ENCODE results near the gene ASIP. TPM values are rescaled to one million over a fixed set of nuclear protein-coding genes. Genes with fewer than 3 reads are reported as not detected.

The ASIP gene
- total RNA-seq, 1 donor from 2014 or later = not detected

DNA sequence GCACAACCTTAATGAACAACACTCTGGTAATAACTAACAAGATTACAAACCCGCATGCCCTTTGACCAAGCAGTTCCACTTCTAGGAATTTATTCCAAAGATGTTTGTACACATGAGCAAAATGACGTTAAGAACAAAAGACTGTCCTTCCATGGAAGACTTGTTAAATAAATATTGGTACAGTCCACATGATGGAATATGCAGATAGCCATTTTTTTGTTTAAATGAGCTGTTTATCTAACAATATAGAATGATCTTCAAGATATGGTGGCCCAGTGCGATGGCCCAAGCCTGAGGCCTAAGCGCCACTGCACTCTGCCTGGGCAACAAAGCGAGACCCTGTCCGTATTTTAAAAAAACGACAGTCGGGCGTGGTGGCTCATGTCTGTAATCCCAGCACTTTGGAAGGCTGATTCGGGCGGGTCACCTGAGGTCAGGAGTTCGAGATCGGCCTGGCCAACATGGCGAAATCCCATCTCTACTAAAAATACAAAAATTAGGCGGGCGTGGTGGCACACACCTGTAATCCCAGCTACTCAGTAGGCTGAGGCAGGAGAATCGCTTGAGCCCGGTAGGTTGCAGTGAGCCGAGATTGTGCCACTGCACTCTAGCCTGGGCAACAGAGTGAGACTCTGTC lies 69.4 kb downstream of the ASIP start:
- intact Hi-C loops (cut with micrococcal nuclease) = loop anchor here (5.0 kb wide), 2 partner anchors 97 to 442 kb away; no protein-coding TSS in a partner anchor

DNA sequence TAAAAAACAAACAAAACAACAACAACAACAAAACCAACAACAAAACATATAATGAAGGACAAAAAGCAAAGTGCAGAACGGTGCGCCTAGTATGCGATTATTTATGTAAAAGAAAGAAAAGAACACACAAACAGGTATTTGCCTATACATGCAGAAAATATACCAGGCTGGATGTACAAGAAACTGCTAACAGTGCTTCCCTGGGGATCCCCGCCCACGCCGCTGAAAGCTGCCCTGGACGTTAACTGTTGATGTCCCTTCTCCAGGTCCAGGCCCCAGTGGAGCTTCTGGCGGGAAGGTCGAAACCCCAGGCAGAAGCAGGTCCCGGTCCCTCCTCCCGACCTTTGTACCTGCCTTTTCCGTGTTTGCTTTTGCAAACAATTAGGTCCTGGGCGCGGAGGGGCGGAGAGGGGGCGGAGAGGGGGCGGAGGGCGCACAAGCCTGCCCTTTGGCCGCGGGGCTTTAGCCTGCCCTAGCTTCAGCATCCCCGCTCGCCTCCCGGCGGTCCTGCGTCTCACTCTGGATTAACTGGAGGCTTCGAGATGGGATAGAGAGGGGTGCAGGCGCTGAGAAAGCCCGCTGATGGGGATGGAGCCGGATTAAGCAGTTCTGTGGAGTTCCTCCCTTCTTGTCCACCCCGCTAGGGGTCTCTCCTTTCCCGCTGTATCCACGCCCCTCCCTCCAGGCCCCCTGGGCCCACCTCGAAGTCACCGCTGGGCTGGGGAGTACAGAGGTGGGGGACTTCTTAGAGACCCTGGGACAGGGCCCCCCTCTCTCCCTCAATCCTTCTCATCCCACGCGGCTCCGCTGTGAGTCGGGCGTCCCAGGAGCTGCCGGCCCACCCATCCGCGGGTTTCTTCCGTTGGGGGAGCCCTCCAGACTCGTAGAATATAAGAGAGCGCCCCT lies 70.1 kb downstream of the ASIP start:
- intact Hi-C loops (cut with micrococcal nuclease) = loop anchor here (1.0 to 5.0 kb wide), 10 partner anchors 8 to 458 kb away; partner anchors contain the start of genes AHCY and ITCH

DNA sequence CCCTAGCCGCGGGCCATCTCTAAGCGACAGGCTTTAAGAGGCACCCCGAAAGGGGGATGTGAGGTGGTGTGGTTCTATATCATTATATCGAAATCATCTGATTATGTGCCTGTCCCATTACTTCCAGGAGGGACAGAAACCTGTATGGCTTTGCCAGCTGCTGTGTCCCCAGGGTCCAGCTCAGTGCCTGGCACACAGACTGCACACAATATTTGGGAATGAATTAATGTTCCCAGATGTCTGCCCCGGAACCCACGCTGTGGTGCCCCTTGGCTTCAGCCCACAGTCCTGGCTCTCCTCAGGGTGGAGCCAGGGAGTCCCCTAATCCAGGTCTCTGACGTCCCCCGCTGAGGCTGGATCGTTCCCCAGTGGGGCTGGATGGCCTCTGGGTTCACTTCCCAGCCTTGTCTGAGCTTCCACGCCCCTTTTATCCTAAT lies 70.8 kb downstream of the ASIP start:
- intact Hi-C loops (cut with micrococcal nuclease) = loop anchor here (1.0 to 5.0 kb wide), 10 partner anchors 9 to 457 kb away; partner anchors contain the start of genes AHCY and ITCH

DNA sequence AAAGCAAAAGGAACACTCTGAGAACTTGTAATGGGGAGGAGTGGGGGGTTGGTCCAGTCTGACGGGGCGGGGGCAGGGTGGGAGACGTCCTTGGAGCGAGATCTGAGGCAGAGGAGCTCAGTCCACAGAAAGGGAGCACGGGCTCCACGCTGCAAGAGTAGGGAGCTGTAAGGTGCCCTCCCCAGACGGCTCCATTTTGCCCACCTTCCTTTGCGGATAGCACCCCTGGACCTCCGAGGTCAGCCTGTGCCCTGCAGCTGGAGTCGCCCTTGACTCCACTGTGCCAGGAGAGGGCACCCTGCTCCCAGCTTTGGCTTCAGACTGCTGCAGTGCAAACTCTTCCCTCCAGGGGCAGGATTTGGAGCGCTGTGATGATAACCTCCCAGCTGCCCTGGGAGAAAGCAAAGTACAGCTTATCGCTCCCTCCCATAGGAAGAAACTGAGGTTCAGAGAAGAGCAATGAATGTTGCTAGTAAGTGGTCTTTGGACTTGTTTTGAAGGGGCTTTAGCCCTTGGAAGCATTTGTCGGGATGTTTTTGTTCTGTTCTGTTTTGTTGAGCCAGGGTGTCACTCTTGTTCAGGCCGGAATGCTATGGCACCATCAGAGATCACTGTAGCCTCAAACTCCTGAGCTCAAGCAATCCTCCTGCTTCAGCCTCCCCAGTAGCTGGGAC lies 71.5 kb downstream of the ASIP start:
- intact Hi-C loops (cut with micrococcal nuclease) = loop anchor here (1.0 to 5.0 kb wide), 10 partner anchors 9 to 457 kb away; partner anchors contain the start of genes AHCY and ITCH

DNA sequence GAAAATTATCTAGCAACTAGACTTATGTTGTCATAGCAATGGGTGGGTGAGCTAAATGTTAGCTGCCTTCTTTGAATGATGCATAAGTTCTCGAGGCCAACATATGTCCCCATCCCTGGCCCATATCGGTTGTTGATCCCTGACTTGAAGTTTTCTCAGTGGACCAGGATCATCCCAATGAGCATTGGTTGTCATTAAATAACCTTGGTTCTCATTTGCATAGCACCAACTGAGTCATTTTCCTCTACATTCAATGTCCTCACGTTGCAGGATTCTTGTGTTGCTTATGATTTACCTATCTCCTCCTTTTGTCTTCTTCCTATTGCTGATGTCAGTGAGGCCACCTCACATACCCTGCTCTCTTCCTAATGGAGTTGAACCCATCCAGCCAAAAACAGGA lies 74.0 kb downstream of the ASIP start:
- intact Hi-C loops (cut with micrococcal nuclease) = no loop called here

DNA sequence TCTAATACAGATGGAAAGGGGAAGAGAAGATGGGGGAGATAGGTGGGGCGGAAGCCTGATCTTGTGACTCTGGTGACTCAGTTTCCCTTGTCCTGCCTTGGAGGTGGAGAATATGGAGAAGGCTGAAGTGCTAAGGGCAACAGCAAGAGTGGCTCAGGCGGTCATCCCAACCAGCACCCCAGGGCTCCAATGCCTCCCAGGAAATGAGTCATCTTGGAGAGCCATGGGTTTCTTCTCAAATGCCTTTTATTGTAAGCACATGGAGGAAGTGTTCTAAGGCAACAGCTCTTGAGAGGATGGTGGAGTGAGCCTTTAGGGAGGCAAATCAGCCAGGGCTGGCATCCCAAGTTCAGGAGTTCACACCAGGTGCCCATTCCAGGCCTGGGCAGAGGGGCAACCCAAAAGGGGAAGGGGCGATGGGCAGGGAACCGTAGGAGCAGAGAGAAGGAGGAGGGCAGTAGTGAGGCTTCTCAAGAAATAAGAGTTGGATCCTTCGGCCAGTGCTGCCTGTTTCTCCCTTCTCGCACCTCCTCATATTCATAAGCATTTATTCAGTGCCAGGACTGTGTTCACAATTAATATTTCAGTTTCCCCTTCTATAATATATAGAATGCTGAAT lies 75.1 kb downstream of the ASIP start:
- intact Hi-C loops (cut with micrococcal nuclease) = no loop called here

Other genes with a start within 250 kb of the ASIP start
- gene RALY, start 247.5 kb upstream of the ASIP start, total RNA-seq = 153 and 159 TPM in 2 replicates
- 70.0 and 70.8 TPM in 2 replicates for gene EIF2S2, start 129.2 kb upstream of the ASIP start, total RNA-seq
- gene AHCY, start 61.9 kb downstream of the ASIP start, total RNA-seq = 61.3 and 61.6 TPM in 2 replicates
- gene ITCH, start 121.8 kb downstream of the ASIP start, total RNA-seq = 64.7 and 70.6 TPM in 2 replicates

Data from T-helper 1 cell treated with Interleukin-12 subunit alpha and Interleukin-12 subunit beta and Interleukin-4 antibody, amounts not matched to agents 30 ng/mL and 1 ng/mL, for 36 hours (primary cell).